HFFc6 (cell line): ENCODE measurements around the gene DCHS1. TPM values are rescaled to one million over a fixed set of nuclear protein-coding genes. Genes with fewer than 3 reads are reported as not detected.

Experiments used
- DNase-seq: peaks from one replicate; pipeline ENCODE4 v3.0.0-alpha.2; 2018
- H3K27ac Mint-ChIP-seq: 2 replicates; pipeline ENCODE4 v1.8.0; 2020; ENCODE audit warnings: mild to moderate bottlenecking, mixed read lengths
- H3K27me3 Mint-ChIP-seq: 2 replicates; pipeline ENCODE4 v1.8.0; 2021; ENCODE audit warnings: mild to moderate bottlenecking, moderate library complexity, mixed read lengths; ENCODE audit not compliant: insufficient read depth
- H3K36me3 Mint-ChIP-seq: 2 replicates; pipeline ENCODE4 v1.8.0; 2021; ENCODE audit warnings: low read depth, mixed read lengths
- H3K4me1 Mint-ChIP-seq: 2 replicates; pipeline ENCODE4 v1.8.0; 2020; ENCODE audit warnings: low read depth, mixed read lengths
- H3K4me3 Mint-ChIP-seq: 2 replicates; pipeline ENCODE4 v1.8.0; 2020; ENCODE audit warnings: mild to moderate bottlenecking, moderate library complexity, mixed read lengths
- H3K9me3 Mint-ChIP-seq: 2 replicates; pipeline ENCODE4 v1.8.0; 2020; ENCODE audit warnings: mild to moderate bottlenecking, mixed read lengths
- total RNA-seq, 6 experiments: library from RNA; stranded (reverse); fragmentation: NEBNext Ultra II Directional; extraction: Animal tissue kit (Norgen Biotek cat#: 25700); gene quantifications; 2 replicates in 1 of 6; 3 replicates in 5 of 6; pipeline ENCODE4 v1.2.3, GENCODE V29; 2021
- TF ChIP-seq, protein P1 (sequence below): fragments of 200-600 bp; sonication (generic); IDR thresholded peaks from 2 replicates; pipeline ENCODE4 v1.5.0; 2021; ENCODE audit warnings: antibody characterized with exemption, mild to moderate bottlenecking

DCHS1 gene
- total RNA-seq, 6 experiments from 2014 or later = 1.4 to 2.8 (median 2.3) TPM

DNA sequence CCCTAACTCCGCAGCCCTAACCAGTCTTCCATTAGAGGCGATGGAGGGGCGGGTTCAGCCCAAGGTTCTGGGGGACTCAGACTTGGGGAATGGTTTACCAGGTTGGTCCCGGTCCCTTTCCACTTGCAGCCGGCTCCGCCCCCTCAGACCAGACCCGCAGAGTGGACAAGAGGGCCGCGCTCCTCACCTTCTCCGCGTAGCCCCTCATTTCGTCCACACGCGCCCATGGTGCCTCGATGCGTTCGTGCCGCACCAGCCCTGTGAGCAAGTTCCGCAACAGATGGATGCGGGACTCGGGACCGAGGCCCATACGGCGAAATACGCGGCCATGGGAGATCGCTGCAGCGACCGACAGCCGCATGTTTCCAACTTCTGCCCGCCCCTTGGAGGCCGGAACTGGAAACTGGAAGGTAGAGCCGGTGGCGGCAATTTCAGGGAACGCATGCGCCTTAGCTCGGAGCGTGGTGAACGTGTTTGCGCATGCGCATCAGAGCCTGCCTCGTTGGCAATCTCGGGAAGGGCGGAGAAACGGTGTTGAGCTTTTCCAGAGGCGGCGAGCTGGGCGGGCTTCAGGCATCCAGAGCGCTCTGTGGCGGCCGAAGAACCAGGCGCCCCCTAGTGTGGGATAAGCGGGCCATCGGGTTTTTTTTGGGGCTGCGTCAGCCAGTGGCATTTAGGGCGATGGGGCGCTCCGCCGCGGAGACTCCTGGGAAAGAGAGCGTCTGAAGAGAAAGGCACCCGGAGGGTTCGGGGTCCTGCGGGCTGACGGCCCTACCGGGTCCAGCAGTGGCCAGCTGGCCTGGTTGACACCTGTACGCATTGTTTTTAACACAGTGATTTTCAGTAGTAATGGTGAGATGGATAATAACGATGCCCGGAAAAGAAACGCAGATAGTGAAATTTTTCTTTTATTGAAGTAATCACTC, 27.6 kb upstream of the DCHS1 start, which contains the start of gene MRPL17:
TSS of gene MRPL17 (minus strand) at position 405 of the 926 bp plus-strand sequence. CDS start at position 361, 44 bp downstream.
- H3K27ac Mint-ChIP-seq = peak within 1 kb of the TSS; percentile 91
- H3K27me3 Mint-ChIP-seq = peaks cover 1% of the 10 kb centered on the region; the same call in 1 of the 2 replicates
- peaks cover 11% of the 10 kb centered on the region for H3K36me3 Mint-ChIP-seq
- H3K4me3 Mint-ChIP-seq = peak within 1 kb of the TSS; percentile 98
- peaks cover 23% of the 10 kb centered on the region for H3K4me1 Mint-ChIP-seq
- DNase-seq = peak; percentile 99
- no peaks in the 10 kb centered on the region for H3K9me3 Mint-ChIP-seq
- TF ChIP-seq, protein P1, sequence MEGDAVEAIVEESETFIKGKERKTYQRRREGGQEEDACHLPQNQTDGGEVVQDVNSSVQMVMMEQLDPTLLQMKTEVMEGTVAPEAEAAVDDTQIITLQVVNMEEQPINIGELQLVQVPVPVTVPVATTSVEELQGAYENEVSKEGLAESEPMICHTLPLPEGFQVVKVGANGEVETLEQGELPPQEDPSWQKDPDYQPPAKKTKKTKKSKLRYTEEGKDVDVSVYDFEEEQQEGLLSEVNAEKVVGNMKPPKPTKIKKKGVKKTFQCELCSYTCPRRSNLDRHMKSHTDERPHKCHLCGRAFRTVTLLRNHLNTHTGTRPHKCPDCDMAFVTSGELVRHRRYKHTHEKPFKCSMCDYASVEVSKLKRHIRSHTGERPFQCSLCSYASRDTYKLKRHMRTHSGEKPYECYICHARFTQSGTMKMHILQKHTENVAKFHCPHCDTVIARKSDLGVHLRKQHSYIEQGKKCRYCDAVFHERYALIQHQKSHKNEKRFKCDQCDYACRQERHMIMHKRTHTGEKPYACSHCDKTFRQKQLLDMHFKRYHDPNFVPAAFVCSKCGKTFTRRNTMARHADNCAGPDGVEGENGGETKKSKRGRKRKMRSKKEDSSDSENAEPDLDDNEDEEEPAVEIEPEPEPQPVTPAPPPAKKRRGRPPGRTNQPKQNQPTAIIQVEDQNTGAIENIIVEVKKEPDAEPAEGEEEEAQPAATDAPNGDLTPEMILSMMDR = peak; percentile 96

DNA sequence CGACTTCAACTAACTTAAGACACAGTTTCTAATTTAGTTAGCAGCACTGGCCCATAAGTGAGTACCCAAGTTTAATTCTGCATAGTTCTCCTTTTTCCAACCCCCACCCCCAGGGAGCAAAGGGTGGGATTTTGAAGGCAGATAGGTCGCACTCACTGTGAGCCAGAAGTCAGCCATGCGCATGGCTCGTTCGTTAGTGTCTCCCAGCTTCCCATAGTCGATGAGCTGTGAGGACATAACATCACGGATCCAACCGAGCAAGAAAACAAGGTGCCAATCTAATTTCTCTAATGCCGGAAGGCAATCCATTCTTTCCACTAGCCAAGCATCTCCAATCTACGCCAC, 27.0 kb upstream of the DCHS1 start:
- H3K36me3 Mint-ChIP-seq = peaks cover 11% of the 10 kb centered on the region
- H3K9me3 Mint-ChIP-seq = no peaks in the 10 kb centered on the region
- TF ChIP-seq, protein P1 = no peak
- H3K27me3 Mint-ChIP-seq = peaks cover 1% of the 10 kb centered on the region; the same call in 1 of the 2 replicates
- peak overlapping the region; percentile 98 for H3K4me3 Mint-ChIP-seq
- peaks cover 23% of the 10 kb centered on the region for H3K4me1 Mint-ChIP-seq
- peak overlapping the region; percentile 89 for H3K27ac Mint-ChIP-seq
- DNase-seq = no peak

DNA sequence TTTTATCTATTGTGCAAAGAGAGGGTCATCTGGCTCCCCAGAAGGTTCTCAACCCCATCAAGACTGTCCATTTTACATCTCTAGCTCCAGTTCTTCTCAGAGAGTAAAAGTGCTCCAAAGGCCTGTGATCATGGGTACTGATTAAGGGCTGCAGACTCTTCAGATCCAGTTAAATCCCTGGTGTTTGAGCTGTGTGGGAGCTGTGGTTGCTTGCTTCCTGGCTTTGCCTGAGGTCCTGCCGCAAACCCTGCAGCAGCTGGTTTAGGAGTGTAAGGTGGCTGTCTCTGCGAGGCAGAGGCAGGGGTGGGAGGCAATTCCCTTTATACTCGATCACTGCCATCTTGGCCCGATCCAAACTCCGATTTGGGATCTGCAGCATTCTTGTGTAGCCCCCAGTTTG, 26.3 kb upstream of the DCHS1 start:
- Mint-ChIP-seq H3K36me3 (peaks cover 11% of the 10 kb centered on the region), H3K9me3 (no peaks in the 10 kb centered on the region), H3K27ac (peak overlapping the region; percentile 89), H3K27me3 (peaks cover 1% of the 10 kb centered on the region; the same call in 1 of the 2 replicates), H3K4me1 (peaks cover 23% of the 10 kb centered on the region), H3K4me3 (peak overlapping the region; percentile 98)
- TF ChIP-seq, protein P1 = no peak
- DNase-seq = peak; percentile 12

DNA sequence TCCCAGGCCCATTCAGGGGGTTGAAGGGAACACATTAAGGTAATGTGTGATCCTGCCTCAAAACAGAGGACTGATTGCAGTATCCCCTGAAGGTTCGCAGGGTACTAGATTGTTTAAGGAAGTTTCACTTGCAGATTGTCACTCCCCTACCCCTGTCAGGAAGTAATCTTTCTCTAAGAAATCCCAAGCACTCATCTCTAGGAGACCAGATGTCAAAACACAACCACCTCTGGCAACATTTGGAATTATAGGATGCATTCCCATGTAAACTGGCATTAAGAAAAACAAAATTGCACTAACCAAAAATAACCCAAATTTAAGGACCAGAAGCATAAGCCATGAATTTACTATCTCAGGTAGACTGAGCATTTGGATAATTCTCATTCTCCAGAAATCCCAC, 25.9 kb upstream of the DCHS1 start:
- H3K27me3 Mint-ChIP-seq = peaks cover 1% of the 10 kb centered on the region; the same call in 1 of the 2 replicates
- H3K36me3 Mint-ChIP-seq = peaks cover 11% of the 10 kb centered on the region
- H3K4me1 Mint-ChIP-seq = peaks cover 23% of the 10 kb centered on the region
- TF ChIP-seq, protein P1 = no peak
- H3K9me3 Mint-ChIP-seq = no peaks in the 10 kb centered on the region
- peak overlapping the region; percentile 98 for H3K4me3 Mint-ChIP-seq
- DNase-seq = no peak
- H3K27ac Mint-ChIP-seq = no peak overlapping the region

DNA sequence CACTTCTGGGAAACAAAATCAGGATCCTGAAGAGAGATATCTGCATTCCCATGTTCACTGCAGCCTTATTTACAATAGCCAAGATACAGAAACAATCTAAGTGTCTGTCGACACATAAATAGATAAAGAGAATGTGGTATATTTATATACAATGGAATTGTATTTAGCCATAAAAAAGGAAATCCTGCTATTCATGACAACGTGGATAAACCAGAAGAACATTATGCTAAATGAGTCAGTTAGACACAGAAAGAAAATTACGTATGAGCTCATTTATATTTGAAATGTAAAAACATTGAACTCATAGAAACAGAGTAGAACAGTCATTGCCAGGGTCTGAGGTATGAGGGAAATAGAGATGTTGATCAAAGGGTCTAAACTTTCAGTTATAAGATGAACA, 21.4 kb upstream of the DCHS1 start:
- TF ChIP-seq, protein P1 = no peak
- Mint-ChIP-seq H3K4me1 (peaks cover 11% of the 10 kb centered on the region), H3K4me3 (no peak overlapping the region), H3K27me3 (no peaks in the 10 kb centered on the region; the same call in 1 of the 2 replicates), H3K36me3 (peaks cover 9% of the 10 kb centered on the region), H3K9me3 (no peaks in the 10 kb centered on the region), H3K27ac (no peak overlapping the region)
- no peak for DNase-seq
